Glutamatergic neuron (in vitro differentiated cells): ENCODE results near the gene APP. TPM values are rescaled to one million over a fixed set of nuclear protein-coding genes. Genes with fewer than 3 reads are reported as not detected.
A peak's percentile ranks its signal among the peaks of the same experiment; 100 is the strongest.

ENCODE experiments used
- DNase-seq: peaks from one replicate; pipeline ENCODE4 v3.0.0; 2022
- H3K27ac Mint-ChIP-seq: one replicate; pipeline ENCODE4 v1.8.0; 2020; ENCODE audit warnings: mild to moderate bottlenecking, mixed read lengths, inconsistent platforms; ENCODE audit not compliant: unreplicated experiment
- H3K27me3 Mint-ChIP-seq: one replicate; pipeline ENCODE4 v1.8.0; 2020; ENCODE audit warnings: mild to moderate bottlenecking, moderate library complexity, mixed read lengths, inconsistent platforms; ENCODE audit not compliant: unreplicated experiment
- H3K36me3 Mint-ChIP-seq: one replicate; pipeline ENCODE4 v1.8.0; 2020; ENCODE audit warnings: mild to moderate bottlenecking, mixed read lengths, inconsistent platforms; ENCODE audit not compliant: unreplicated experiment
- H3K4me1 Mint-ChIP-seq: one replicate; pipeline ENCODE4 v1.8.0; 2020; ENCODE audit warnings: mild to moderate bottlenecking, low read depth, mixed read lengths, inconsistent platforms; ENCODE audit not compliant: unreplicated experiment
- H3K4me3 Mint-ChIP-seq: one replicate; pipeline ENCODE4 v1.8.0; 2020; ENCODE audit warnings: mild to moderate bottlenecking, mixed read lengths, inconsistent platforms; ENCODE audit not compliant: unreplicated experiment
- H3K9me3 Mint-ChIP-seq: one replicate; pipeline ENCODE4 v1.8.0; 2020; ENCODE audit warnings: mild to moderate bottlenecking, moderate library complexity, mixed read lengths, inconsistent platforms; ENCODE audit not compliant: unreplicated experiment
- total RNA-seq: library from RNA; stranded (reverse); fragmentation: NEBNext Ultra II Directional; extraction: Animal tissue kit (Norgen Biotek cat#: 25700); gene quantifications from one replicate; pipeline ENCODE4 v1.2.1, GENCODE V29; 2021; ENCODE audit not compliant: unreplicated experiment
- TF ChIP-seq, protein P1 (sequence below): fragments of 200-600 bp; sonication (generic); IDR thresholded peaks from one replicate; pipeline ENCODE4 v1.5.0; 2021; ENCODE audit not compliant: partially characterized antibody, unreplicated experiment

The APP gene
- total RNA-seq, 1 donor from 2014 or later: 735 TPM

DNA sequence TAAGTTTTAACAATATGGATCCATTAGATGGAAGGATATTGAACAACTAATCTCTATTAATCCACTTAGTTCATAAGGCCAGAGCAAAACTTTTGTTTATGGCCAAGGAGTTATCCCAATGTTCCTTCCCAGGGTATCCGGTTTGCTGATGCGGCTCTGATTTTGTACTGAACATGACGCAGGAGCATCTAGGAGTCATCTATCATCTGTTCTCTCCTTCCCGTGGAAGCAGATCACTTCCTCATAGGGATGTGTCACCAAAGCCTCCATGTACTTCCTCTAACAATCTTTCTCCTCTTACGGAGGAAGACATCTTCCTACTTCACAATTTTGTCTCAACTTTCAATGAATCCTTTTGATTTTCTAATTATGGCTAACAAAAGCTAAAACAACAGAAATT lies 206.6 kb downstream of the APP start:
- peaks cover 8% of the 10 kb centered on the region for H3K9me3 Mint-ChIP-seq
- H3K27ac Mint-ChIP-seq: no peak overlapping the region
- DNase-seq: no peak
- H3K36me3 Mint-ChIP-seq: no peaks in the 10 kb centered on the region
- H3K27me3 Mint-ChIP-seq: peaks cover 4% of the 10 kb centered on the region
- H3K4me3 Mint-ChIP-seq: no peak overlapping the region
- H3K4me1 Mint-ChIP-seq: peaks cover 30% of the 10 kb centered on the region
- TF ChIP-seq, protein P1, sequence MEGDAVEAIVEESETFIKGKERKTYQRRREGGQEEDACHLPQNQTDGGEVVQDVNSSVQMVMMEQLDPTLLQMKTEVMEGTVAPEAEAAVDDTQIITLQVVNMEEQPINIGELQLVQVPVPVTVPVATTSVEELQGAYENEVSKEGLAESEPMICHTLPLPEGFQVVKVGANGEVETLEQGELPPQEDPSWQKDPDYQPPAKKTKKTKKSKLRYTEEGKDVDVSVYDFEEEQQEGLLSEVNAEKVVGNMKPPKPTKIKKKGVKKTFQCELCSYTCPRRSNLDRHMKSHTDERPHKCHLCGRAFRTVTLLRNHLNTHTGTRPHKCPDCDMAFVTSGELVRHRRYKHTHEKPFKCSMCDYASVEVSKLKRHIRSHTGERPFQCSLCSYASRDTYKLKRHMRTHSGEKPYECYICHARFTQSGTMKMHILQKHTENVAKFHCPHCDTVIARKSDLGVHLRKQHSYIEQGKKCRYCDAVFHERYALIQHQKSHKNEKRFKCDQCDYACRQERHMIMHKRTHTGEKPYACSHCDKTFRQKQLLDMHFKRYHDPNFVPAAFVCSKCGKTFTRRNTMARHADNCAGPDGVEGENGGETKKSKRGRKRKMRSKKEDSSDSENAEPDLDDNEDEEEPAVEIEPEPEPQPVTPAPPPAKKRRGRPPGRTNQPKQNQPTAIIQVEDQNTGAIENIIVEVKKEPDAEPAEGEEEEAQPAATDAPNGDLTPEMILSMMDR: no peak

DNA sequence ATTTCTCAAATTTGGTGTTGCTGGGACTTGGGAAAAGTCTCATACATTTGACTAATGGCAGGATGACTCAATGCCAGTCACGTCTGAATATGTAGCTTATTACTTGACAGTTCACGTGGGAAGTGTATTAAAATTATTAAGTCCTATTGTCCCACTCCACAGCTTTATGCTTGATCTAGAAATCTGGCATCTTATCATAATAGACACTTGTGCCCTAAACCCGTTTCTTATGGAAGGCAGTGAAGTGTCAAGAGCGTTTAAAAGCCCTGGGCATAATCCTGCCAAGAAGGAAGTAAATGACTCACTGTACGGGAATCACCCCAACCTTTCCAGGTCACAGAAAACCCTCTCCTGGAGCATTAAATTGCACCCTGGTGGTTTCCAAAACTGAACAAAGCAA lies 207.4 kb downstream of the APP start:
- peaks cover 4% of the 10 kb centered on the region for H3K27me3 Mint-ChIP-seq
- no peak for DNase-seq
- H3K4me1 Mint-ChIP-seq: peaks cover 34% of the 10 kb centered on the region

DNA sequence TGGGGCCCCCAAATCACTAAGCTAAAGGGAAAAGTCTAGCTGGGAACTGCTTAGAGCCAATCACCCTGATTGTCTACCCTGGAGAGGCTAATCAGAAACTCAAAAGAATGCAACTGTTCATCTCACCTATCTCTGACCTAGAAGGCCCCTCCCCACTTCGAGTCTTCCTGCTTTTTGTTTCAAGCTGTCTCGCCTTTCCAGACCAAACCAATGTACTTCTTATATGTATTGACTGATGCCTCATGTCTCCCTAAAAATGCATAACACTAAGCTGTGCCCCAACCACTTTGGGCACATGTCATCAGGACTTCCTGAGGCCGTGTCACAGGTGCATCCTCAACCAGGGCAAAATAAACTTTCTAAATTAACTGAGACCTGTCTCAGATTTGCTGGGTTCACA lies 209.5 kb downstream of the APP start:
- Mint-ChIP-seq H3K4me3 (peak overlapping the region; percentile 0), H3K27me3 (peaks cover 6% of the 10 kb centered on the region), H3K27ac (peak overlapping the region; percentile 46), H3K36me3 (no peaks in the 10 kb centered on the region), H3K9me3 (peaks cover 8% of the 10 kb centered on the region), H3K4me1 (peaks cover 36% of the 10 kb centered on the region)
- TF ChIP-seq, protein P1: no peak
- no peak for DNase-seq

More for the DNA sequence above, 207.4 kb downstream of the APP start:
- peaks cover 8% of the 10 kb centered on the region for H3K9me3 Mint-ChIP-seq
- TF ChIP-seq, protein P1: no peak
- no peak overlapping the region for H3K27ac Mint-ChIP-seq
- H3K36me3 Mint-ChIP-seq: no peaks in the 10 kb centered on the region
- no peak overlapping the region for H3K4me3 Mint-ChIP-seq

DNA sequence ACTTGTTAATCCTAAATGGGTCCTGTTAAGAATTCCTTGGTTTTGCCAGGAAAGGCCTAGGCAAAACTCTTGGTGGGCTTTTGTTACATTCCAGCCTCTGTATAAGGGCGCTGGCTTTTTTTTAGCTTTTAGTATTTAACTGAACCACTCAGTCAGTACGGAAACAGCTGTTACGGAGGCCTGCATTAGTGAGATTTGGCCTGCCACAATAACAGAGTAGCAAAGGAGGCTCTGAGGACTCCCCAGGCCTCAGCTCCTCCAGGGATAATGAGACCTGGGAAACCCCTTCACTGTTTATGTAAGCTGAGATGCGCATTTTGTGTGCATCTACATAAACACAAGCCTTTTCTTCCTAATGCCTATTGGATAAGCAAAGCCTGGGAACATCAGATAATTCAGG lies 210.2 kb downstream of the APP start:
- peaks cover 6% of the 10 kb centered on the region for H3K27me3 Mint-ChIP-seq
- H3K27ac Mint-ChIP-seq: peak overlapping the region; percentile 86
- H3K4me3 Mint-ChIP-seq: no peak overlapping the region
- no peak for DNase-seq
- TF ChIP-seq, protein P1: no peak
- peaks cover 8% of the 10 kb centered on the region for H3K9me3 Mint-ChIP-seq
- H3K4me1 Mint-ChIP-seq: peaks cover 37% of the 10 kb centered on the region
- no peaks in the 10 kb centered on the region for H3K36me3 Mint-ChIP-seq

DNA sequence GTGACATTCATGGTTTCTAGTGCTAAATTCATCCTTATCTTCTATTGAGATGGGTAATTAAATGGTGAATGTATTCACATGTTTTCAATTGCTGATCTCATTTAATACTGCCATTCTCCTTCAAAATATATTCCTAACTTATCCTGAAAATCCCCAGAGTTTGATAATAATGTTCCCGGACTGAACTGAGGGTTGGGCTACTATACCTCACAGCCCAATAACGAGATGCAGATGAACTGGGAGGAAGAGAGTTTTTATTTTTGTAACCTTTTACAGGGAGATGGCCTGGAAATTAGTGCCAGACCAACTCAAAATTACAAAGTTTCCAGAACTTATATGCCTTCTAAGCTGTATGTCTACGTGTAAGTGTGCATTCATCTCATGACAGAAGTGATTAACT lies 210.8 kb downstream of the APP start:
- H3K27ac Mint-ChIP-seq: peak overlapping the region; percentile 86
- H3K9me3 Mint-ChIP-seq: peaks cover 8% of the 10 kb centered on the region
- TF ChIP-seq, protein P1: no peak
- no peak for DNase-seq
- H3K4me3 Mint-ChIP-seq: no peak overlapping the region
- peaks cover 35% of the 10 kb centered on the region for H3K4me1 Mint-ChIP-seq
- H3K36me3 Mint-ChIP-seq: no peaks in the 10 kb centered on the region
- peaks cover 6% of the 10 kb centered on the region for H3K27me3 Mint-ChIP-seq
